HK-2 (cell line): ENCODE results near the gene VAPB.

ENCODE experiments used
- DNase-seq: peaks from one replicate; pipeline ENCODE4 v3.0.0-alpha.2; 2018; ENCODE audit not compliant: unreplicated experiment

Gene VAPB

DNA sequence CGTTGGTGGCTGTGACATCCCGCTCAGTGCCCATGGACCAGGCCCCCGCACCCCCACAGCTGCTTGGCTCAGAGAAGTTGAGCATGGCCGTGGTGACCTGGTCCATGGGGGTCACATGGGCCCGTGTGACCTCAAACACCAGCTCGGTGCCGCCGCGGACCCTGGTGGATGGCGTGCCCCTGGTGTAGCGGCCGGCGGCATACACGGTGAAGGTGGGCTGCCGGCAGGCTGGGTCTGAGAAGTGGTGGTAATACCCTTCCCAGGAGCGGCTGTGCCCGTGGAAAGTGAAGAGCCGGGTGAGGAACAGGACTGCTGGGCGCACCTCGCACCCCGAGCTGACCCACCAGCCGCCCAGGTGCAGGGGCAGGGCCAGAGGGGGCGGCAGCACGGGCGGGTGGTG, 72.1 kb downstream of the VAPB start:
- no peak for DNase-seq

DNA sequence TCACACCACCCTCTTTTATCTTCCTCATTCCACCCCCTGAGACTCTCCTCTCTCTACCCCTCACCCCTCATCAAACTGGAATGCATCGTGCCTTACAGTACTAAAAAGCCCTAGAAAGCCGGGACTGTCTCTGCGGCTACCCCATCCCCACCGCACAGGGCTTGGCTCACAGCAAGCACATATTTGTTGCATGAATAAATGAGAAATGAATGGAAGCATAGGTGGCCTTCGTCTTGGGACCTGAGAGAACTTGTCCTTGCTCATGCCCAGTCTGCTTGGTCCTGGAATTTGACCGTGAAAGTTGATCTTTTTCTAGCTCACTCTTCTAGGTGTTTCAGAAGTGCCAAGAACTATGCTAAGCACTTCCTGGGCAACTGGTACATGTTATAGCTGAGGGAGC, 72.9 kb downstream of the VAPB start:
- DNase-seq = no peak

DNA sequence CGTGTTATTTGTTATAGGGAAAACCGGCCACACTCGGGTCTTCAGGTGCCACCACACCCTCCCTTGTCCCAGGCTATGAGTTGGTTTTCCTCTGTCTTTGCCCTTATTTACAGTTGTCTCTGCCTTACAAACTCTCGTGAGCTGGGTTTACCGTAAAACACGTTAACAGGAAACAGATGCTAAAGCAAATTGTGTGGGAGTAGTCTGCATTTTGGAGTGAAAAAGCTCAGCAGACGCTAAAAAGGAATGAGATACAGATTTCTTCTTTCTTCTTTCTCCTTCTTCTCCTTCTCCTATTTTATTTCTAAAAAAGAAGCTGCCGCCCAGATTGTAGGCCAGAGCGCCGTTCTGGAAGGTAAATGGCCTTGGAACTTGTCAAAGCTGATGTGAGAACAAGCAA, 74.2 kb downstream of the VAPB start:
- DNase-seq = no peak

DNA sequence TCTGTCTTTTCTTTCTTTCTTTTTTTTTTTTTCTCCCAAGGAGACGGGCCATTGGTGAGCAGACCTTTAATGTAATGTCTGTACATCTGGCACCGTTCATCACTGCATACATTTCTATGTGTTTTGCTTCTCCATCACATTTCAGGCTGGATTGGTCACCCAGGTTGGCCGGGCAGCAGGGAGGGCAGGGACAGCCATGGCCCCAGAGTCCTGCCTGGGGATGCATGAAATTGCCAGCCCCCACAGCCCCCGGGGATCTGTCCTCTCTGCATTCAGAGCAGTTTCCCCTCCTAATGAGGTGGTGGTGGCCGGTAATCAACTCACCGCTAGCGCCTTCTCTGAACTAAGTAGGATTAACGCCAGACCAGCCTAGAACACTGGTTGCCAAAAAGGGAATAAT, 75.8 kb downstream of the VAPB start:
- no peak for DNase-seq

DNA sequence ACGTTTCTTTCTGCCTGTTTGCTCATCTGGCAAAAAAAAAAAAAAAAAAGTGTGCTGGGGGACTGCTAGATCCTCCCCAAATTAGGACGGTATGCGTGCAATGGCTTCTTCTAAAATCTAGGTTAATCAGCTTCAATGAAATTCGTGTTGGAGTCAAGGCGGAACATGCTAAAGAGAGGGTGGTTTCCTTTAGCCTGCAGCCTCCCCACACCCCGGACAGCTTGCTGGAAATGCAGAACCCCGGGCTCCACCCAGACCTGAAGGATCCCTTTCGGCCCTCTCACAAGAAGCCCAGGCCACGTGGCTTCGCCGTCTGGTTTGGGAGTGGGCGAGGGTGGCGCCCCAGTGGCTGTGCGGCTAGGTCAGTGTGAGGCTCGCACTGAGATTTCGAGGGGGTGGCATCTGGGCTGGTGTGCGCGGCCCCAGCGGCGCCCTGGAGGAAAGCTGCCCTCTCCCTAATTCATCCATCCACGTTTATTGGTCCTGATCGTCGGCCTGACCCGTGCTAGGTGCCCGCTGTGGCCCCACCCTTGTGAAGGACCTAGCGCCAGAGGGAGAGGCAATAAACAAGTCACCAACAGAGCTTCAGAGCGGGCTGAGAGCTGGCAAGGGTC, 77.2 kb downstream of the VAPB start:
- no peak for DNase-seq

DNA sequence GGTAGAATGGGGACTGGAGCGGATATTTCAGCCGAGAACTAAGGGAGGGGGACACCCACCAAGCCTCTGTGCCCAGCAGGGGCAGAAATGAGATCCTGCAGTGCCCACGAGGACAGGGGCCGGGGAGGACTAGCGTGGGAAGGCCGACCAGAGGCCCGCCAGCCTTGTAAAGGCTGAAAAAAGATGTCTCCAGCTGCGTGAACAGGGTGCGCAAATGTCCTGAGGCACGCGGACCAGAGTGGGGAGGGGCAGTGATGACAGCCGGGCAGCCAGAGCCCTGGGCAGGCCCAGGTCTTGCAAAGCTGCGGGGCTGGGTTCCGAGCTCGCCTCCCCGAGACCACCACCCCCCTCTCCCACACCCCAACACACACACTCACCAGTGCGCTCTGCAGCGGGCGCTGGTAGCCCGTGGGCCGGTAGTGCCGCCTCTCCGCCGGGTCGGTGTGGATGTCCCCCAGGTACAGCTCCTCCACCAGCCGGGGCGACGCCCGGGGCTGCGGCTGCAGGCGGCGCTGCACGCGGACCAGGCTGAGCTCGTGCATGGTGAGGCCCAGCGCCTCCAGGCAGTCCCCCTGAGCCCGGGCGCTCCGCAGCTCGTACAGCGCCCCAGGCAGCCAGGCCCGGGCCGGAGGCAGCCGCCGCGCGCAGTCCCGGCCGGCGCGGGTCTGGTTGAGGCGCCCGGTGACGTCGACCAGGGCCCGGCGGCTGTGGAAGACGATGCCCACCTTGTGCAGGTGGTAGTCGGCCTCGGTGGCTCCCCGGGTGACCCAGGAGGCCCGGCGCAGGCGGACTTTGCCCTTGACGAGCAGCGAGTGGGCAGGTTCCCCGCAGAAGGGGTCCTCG, 77.9 kb downstream of the VAPB start:
- no peak for DNase-seq

DNA sequence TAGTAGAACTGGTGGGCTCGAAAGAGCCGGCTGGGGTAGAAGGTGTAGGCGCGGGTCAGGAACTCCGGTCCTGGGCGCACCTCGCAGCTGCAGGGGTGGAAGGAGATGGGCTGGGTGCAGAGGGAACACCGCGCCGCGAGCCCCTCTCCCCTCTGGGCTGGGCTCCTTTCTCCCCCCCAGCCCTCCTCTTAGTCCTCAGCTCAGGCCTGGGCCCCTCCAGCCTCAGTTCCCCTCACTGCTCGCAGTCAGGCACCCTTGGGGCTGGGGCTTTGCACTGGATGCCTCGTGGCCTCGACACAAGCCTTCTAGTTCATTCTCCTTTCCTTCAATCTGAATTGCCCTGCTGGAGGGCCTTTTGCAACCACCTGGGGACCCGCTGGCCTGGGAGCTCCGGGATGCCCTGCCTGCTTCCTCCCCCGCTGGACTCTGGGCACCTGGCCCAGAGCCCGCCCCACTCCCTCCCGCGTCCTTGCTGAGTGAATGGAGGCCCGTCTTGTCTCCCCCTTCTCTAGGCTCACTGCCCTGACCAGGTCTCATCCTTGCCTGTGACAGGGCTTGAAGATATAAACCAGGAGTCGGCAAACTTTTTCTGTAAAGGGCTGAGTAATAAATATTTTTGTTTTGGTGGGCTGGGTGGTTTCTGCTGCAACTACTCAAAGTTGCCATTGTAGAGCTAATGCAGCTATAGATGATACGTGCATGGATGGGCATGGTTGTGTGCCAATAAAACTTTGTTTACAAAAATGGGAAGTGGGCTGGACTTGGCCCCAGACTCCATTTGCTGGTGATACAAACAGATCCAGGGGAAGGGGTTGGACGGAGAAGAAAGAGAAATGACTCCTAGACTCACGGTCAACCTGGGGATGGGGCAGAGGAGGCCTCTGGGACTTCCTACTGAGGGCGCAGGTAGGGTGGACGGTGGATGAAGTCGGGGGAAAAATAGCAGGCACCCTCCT, 78.8 kb downstream of the VAPB start:
- DNase-seq = no peak

DNA sequence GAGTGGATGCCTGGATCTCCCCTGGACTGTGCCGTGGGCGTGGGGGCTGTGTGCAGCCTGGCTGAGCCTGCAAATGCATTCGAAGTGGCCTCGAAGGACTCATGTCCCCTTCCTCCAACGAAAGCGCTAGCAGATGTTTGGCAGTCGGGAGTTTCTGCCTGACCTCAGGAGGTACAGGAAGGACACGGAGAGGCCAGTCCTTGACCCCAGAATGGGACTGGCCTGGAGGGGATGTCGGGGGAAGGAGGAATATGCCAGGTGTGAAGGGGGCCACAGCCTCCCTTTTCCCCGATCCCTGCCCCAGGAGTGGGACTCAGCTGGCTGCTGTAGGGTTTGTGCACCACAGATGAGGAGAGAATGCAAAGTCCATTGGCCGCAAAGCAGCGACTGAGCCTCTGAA, 80.6 kb downstream of the VAPB start:
- no peak for DNase-seq

DNA sequence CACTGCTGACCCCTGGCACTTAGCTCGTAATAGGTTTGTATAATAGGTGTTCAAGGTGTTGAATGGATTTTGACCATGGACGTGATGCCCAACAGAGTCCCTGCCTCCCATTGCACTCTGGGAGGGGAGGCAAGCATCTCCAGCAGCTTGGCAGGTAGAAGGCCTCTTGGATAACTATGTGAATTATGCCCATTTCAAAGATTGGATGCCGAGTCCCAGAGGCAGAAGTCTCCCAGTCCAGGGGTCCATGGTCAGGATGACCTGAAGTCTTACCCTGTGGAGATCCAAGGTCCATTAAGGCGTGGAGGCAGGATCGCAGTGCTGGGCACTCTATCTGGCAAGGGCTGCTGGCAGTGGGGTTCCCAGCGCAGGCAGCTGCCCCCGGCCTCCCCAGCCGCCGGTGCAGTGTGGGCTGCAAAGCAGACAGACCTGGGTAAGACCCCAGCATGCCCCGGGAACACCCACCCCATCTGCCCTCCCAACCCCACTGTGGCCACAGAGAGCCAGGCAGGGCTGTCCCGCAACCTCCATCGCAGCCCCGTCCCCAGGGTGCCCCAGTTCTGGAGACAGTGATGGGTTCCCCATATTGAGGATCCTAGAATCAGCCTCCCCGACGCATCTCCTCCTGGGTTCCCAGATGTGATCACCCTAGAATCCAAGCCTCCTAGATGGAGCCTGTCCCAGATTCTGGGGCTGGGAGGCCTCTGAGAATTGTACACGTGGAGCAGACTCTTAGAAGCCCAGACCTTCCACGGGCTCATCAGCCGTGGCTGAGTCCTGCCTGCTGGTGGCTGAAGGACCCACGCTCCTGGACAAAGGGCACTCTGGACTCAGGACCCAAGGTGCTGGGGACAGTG, 81.5 kb downstream of the VAPB start:
- DNase-seq = no peak

DNA sequence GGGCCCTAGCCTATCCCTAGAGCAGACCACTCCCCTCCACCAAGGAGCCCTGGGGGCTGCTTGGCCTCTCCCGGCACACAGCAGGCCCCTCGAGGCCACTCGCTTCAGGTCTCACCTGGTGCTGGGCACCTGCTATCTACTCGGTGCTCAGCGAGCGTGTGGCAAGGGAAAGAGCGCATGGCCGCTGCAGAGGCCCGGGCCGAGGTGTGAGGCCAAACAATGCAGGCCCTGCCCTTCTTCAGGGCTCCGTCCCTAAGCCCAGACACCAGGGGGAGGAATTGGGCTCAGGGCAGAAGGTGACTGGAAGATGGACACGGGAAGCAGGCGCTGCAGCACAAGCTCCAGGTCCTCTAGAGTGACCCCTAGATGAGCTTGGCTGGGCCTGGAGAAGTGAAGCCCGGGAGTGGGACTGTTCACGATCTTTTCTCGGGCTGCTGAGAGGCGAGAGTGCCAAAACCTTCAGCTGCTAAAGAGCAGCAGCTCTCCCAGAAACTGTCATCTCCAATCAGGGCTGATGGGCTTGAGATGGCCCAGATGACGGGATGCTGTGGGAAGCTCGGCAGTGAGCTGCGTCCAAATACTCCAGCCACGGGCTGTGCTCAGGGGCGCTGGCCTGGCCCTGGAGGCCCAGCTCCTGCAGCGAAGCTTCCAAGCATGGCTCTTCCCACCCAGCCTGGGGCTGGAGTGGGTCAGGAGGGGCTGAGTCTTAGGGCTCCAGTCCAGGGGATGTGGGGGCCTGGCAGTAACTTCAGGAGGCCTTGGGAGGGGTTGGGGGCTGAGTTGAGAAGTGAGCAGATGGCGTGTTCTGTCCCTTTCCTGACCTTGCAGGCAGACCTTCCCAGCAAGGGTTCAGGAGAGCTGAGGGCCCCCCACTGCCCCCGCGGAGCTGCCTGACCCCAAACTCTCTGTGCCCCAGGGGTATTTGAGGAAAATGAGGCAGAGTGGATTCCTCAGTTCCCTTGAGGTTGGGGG, 82.5 kb downstream of the VAPB start:
- no peak for DNase-seq

DNA sequence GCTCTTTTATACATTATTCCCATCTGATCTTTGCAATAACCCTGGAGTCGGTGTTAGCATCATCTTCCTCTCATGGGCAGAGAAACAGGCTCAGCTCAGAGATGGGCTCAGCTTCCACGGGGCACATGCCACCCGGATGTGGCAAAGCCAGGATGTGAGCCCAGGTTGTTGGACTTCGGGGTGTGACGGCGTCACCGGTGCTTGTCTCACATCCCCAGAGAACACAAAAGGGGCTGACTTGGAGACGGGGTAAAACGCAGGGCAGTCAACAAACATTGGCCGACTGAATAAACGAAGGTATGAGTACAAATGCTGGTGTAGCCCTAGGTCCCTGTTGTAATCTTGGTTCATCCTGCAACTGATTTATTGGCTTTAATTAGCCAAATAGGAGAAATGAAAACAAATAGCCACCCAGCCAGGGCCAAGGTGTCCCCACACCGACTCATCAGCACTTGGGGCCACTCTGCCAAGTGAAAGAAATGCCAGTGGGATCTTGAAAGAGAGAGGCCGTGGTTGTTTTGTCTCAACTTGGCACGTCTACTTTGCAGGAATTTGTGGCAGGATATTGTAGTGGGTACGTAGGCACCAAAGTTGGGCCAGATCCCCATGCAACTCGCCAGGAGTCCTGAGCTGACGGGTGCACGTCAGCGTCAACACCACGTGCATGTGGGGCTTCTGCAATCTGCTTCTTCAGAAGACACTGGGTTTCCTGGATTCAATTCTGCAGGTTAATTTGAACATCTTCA, 83.4 kb downstream of the VAPB start:
- DNase-seq = no peak

DNA sequence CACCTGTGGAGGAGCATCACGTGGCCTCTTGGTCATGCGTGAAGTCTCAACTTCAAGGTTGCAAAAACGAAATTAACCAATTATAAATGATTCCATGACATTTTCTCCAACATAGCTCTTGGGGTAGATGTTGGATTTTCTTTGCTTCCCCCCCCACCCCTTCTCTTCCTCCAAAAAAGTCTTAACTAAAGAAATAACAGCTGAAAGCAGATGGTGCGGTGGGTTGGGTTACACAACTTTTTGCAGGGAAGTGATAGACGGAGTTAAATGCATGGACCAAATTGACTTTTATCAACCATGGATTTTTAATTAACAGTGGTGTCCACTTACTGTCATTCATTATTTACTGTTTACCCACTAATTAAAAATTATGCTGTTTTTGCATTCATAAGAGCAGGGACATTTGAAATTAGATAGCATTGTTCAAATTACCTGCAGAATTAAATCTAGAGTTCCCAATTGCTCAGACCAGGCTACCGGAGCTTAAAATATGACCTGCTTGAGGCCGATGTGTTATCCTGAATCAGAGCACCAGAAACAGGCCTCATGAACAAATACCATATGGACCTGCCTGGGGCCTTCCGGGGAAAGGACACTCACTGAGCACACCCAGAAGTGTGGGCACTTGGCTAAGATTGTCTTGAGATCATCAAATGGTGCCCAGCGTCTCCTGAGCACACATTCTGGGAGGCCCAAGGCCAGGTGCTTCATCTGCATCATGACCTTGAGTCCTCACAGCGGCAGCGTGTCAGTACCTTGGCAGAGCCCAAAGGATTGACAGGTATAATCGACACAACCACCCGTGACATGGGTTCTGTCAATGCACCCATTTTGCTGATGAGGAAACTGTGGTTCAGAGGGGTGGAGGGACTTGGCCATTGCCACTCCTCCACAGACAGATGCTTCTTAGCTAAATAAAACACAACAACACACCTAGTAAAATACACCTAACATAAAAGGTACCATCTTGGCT, 84.7 kb downstream of the VAPB start:
- DNase-seq = no peak

DNA sequence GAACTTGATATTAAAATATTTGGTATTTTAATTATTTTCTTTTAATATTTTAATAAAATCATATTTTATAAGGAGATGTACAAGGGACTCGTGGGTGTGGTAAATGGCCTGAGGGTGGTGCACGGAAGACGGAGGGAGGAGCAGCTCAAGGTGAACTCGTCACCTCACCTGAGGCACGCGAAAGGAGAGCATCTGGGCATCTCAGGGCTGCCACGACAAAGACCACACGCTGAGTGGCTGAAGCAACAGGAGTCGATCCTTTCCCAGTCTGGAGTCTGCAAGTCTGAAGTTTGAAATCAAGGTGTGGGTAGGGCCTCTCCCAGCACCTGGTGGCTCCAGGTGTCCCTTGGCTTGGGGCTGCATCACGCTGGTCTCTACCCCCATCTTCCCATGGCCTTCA, 86.4 kb downstream of the VAPB start:
- no peak for DNase-seq

DNA sequence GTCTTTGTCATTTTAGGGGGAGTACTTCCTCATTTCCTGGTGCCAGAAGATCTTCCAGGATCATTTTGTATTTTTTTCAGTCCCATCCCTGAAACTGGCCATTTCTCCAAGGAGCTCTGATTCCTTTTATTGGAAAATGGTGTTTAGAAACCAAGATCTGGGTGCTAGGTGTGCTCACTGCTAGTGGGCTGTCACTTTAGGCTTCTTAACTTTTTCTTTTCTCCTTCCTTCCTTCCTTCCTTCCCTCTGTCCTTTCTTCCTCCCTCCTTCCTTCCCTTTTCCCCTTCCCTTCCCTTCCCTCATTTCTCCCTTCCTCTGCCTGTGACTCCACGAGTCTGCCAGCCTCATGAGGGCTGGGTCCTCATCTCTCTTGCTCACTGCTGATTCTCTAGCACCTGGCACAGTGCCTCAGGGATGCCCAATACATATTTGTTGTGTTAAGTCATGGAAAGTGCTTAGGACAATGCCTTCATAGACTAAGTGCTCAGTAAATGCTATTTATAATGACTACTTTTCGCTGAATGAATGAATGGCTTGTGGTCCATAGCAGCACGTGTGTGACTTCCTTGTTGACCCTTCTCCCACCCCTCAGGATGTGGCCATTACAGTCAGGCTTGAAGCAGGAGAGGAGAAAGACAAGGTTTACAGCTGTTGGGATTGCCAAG, 89.2 kb downstream of the VAPB start:
- DNase-seq = no peak

DNA sequence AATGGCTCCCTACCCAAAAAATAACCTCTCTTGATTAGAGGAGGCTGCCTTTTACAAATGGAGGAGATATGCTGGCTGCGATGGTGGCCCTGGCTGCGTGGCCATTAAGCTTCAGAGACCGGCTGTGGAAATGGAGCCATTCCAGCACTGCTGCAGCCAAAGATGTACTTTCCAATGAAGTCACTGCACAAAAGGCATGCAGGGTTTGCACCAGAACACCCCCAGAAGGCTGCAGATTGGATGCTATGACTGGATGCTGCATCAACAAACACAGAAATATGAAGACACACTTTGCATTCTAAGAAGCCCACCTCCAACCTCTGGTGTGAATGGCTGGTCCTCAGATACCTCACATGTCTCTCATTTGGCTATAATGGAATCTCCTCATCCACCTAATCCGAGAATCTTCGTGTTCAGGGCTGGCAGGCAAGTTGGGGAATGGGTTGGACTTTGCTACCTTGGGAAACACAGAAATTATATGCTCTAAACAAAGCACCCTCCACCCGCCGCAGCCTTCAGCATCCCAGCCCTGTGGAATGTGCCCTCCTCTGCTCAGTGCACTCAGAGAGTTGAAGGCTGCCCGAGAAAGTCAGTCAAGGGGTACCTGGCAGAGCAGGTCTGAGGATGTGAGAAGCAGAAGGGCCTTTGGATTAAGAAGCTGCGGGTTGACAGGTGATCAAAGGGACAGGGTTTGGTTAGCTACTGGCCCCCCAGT, 90.9 kb downstream of the VAPB start:
- DNase-seq = no peak

DNA sequence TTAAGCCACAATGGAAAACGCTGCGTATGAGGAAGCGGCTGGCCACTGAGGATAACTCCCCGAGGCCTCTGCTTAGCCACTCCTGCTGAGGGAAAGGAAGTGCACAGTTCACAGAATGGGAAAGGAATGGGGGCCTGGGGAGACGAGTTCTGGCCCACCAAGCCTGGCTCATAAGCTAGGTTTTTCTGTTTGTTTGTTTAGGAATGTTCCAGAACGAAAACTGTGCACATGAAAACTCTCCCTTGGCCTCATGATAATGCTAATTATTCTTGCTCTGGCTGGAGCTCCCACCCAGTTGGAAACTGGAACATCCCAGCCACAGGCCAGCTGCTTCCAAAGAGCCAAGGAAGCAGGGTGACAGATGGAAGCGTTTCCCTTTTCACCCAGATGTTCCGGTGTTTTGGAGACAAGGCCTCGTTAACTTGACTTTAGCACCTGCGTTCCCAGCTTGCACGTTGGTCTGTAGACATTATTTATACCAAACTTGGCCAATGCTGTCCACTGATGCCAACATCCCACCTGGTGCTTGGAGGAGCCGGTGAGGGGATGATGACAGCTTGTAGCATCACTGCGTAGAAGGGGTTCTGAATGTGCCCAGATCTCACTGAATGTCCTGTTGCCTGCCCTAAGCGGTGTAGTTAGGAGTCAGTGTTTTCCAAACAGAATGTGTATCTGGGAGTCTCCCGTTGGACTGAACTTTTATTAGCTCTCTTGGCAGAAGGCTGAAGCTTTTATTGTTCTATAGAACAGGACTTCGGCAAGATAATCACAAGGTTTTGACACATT, 91.7 kb downstream of the VAPB start:
- no peak for DNase-seq
